ENCODE results near the gene MIR17HG. TPM values are rescaled to one million over a fixed set of nuclear protein-coding genes. Genes with fewer than 3 reads are reported as not detected.

The MIR17HG gene
- total RNA-seq, 1 donor from 2014 or later, result 3.1 TPM

GRCh38 chr13:91355099-91355825 lies 7.8 kb downstream of the MIR17HG start:
- Mint-ChIP-seq H3K4me1 (ENCODE audit: unreplicated experiment) (peaks cover 33% of the 10 kb centered on the region), H3K27ac (ENCODE audit: unreplicated experiment) (no peak overlapping the region), H3K9me3 (ENCODE audit: unreplicated experiment) (no peaks in the 10 kb centered on the region), H3K4me3 (ENCODE audit: unreplicated experiment) (no peak overlapping the region), H3K27me3 (ENCODE audit: unreplicated experiment) (no peaks in the 10 kb centered on the region), H3K36me3 (ENCODE audit: unreplicated experiment) (peaks cover 49% of the 10 kb centered on the region)
- TF ChIP-seq CTCF (IDR thresholded peaks at IDR 0.05), result no peak
- no peak for DNase-seq (ENCODE audit: extremely low spot score, unreplicated experiment)

GRCh38 chr13:91355826-91356710 lies 8.6 kb downstream of the MIR17HG start:
- H3K4me1 Mint-ChIP-seq (ENCODE audit: unreplicated experiment), result peaks cover 25% of the 10 kb centered on the region
- no peaks in the 10 kb centered on the region for H3K9me3 Mint-ChIP-seq (ENCODE audit: unreplicated experiment)
- H3K27ac Mint-ChIP-seq (ENCODE audit: unreplicated experiment), result no peak overlapping the region
- no peak for DNase-seq (ENCODE audit: extremely low spot score, unreplicated experiment)
- peaks cover 47% of the 10 kb centered on the region for H3K36me3 Mint-ChIP-seq (ENCODE audit: unreplicated experiment)
- H3K4me3 Mint-ChIP-seq (ENCODE audit: unreplicated experiment), result no peak overlapping the region
- TF ChIP-seq CTCF (IDR thresholded peaks at IDR 0.05), result no peak
- no peaks in the 10 kb centered on the region for H3K27me3 Mint-ChIP-seq (ENCODE audit: unreplicated experiment)

- Mint-ChIP-seq H3K4me1 (ENCODE audit: unreplicated experiment) (peaks cover 17% of the 10 kb centered on the region), H3K4me3 (ENCODE audit: unreplicated experiment) (no peak overlapping the region), H3K9me3 (ENCODE audit: unreplicated experiment) (no peaks in the 10 kb centered on the region), H3K27me3 (ENCODE audit: unreplicated experiment) (no peaks in the 10 kb centered on the region), H3K36me3 (ENCODE audit: unreplicated experiment) (peaks cover 44% of the 10 kb centered on the region), H3K27ac (ENCODE audit: unreplicated experiment) (peak overlapping the region; percentile 36)
- no peak for DNase-seq (ENCODE audit: extremely low spot score, unreplicated experiment)
- TF ChIP-seq CTCF (IDR thresholded peaks at IDR 0.05), result no peak
Observed at GRCh38 chr13:91356919-91357612, 9.6 kb downstream of the MIR17HG start.

GRCh38 chr13:91357613-91358386 lies 10.3 kb downstream of the MIR17HG start:
- TF ChIP-seq CTCF (IDR thresholded peaks at IDR 0.05), result no peak
- H3K27ac Mint-ChIP-seq (ENCODE audit: unreplicated experiment), result peak overlapping the region; percentile 36
- H3K4me3 Mint-ChIP-seq (ENCODE audit: unreplicated experiment), result no peak overlapping the region
- peaks cover 18% of the 10 kb centered on the region for H3K4me1 Mint-ChIP-seq (ENCODE audit: unreplicated experiment)
- peaks cover 44% of the 10 kb centered on the region for H3K36me3 Mint-ChIP-seq (ENCODE audit: unreplicated experiment)
- no peaks in the 10 kb centered on the region for H3K27me3 Mint-ChIP-seq (ENCODE audit: unreplicated experiment)
- H3K9me3 Mint-ChIP-seq (ENCODE audit: unreplicated experiment), result no peaks in the 10 kb centered on the region
- no peak for DNase-seq (ENCODE audit: extremely low spot score, unreplicated experiment)
